HEK293 (cell line): ENCODE results near the gene CACNA1F.
A peak's percentile ranks its signal among the peaks of the same experiment; 100 is the strongest.

Experiments used
- CTCF ChIA-PET: fragments of 350-600 bp; formaldehyde crosslinking; extraction: SDS; loops from one replicate; lab custom pipeline; 2021; ENCODE audit warnings: antibody characterized with exemption; lab: Yijun Ruan, JAX
- POLR2A ChIA-PET: fragments of 300-600 bp; formaldehyde crosslinking; extraction: SDS; loops from one replicate; lab custom pipeline; 2020; ENCODE audit warnings: antibody characterized with exemption, inconsistent platforms; lab: Yijun Ruan, JAX
- H3K27ac ChIP-seq: fragments of 200-500 bp; sonication (Bioruptor generic); 2 replicates; pipeline ENCODE4 v1.5.1; 2014; ENCODE audit warnings: low read depth, low read length, control low read depth, inconsistent platforms; ENCODE audit errors: extremely low read depth
- H3K36me3 ChIP-seq, 2 experiments: fragments of 200-500 bp in 1 of 2; sonication (Bioruptor generic) in 1 of 2; 1 replicate in 1 of 2; 2 replicates in 1 of 2; pipeline ENCODE4 v1.5.1; 2014 to 2017; ENCODE audit warnings: inconsistent platforms in 2 of 2, low read length in 2 of 2; ENCODE audit not compliant: control insufficient read depth in 2 of 2, insufficient read depth in 1 of 2
- H3K4me1 ChIP-seq: fragments of 200-500 bp; sonication (Bioruptor generic); 2 replicates; pipeline ENCODE4 v1.5.1; 2014; ENCODE audit warnings: mild to moderate bottlenecking, low read length, inconsistent platforms; ENCODE audit not compliant: control insufficient read depth, insufficient read depth
- H3K4me3 ChIP-seq: 2 replicates; pipeline ENCODE4 v1.5.1; 2011; ENCODE audit warnings: low read depth, mild to moderate bottlenecking, control low read depth, low read length, moderate library complexity
- H3K9me3 ChIP-seq: fragments of 200-500 bp; sonication (Bioruptor generic); 2 replicates; pipeline ENCODE4 v1.5.1; 2014; ENCODE audit warnings: low read depth, low read length, inconsistent platforms; ENCODE audit not compliant: control insufficient read depth, insufficient read depth
- EGR2 ChIP-seq: fragments of 450-650 bp; formaldehyde crosslinking; IDR thresholded peaks from 2 replicates; pipeline ENCODE4 v1.5.1; 2016; ENCODE audit warnings: low read depth, missing biosample characterization, missing genetic modification characterization
- GLIS2 ChIP-seq: fragments of 450-650 bp; formaldehyde crosslinking; IDR thresholded peaks from 2 replicates; pipeline ENCODE4 v1.5.1; 2016; ENCODE audit warnings: missing biosample characterization, missing genetic modification characterization
- OSR2 ChIP-seq: fragments of 450-650 bp; formaldehyde crosslinking; IDR thresholded peaks from 2 replicates; pipeline ENCODE4 v1.5.1; 2016; ENCODE audit warnings: missing biosample characterization, missing genetic modification characterization
- PRDM4 ChIP-seq: fragments of 450-650 bp; formaldehyde crosslinking; IDR thresholded peaks from 2 replicates; pipeline ENCODE4 v1.5.1; 2017; ENCODE audit warnings: missing biosample characterization, missing genetic modification characterization
- REPIN1 ChIP-seq: fragments of 450-650 bp; formaldehyde crosslinking; IDR thresholded peaks from 2 replicates; pipeline ENCODE4 v1.5.1; 2017; ENCODE audit warnings: missing biosample characterization, missing genetic modification characterization, low read depth
- SP3 ChIP-seq: fragments of 450-650 bp; formaldehyde crosslinking; IDR thresholded peaks from 2 replicates; pipeline ENCODE4 v1.5.1; 2016; ENCODE audit warnings: missing biosample characterization, missing genetic modification characterization
- SP7 ChIP-seq: fragments of 450-650 bp; formaldehyde crosslinking; IDR thresholded peaks from 2 replicates; pipeline ENCODE4 v1.5.1; 2016; ENCODE audit warnings: missing biosample characterization, missing genetic modification characterization
- ZBTB1 ChIP-seq: fragments of 450-650 bp; formaldehyde crosslinking; IDR thresholded peaks from 2 replicates; pipeline ENCODE4 v1.5.1; 2016; ENCODE audit warnings: missing biosample characterization, missing genetic modification characterization
- ZFHX2 ChIP-seq: fragments of 450-650 bp; formaldehyde crosslinking; conservative IDR thresholded peaks from 2 replicates; pipeline ENCODE4 v1.5.1; 2016; ENCODE audit warnings: missing biosample characterization, missing genetic modification characterization
- ZNF10 ChIP-seq: fragments of 450-650 bp; formaldehyde crosslinking; IDR thresholded peaks from 2 replicates; pipeline ENCODE4 v1.5.1; 2017; ENCODE audit warnings: missing biosample characterization, missing genetic modification characterization
- ZNF146 ChIP-seq: fragments of 450-650 bp; formaldehyde crosslinking; IDR thresholded peaks from 2 replicates; pipeline ENCODE4 v1.5.1; 2016; ENCODE audit warnings: missing biosample characterization, missing genetic modification characterization
- ZNF16 ChIP-seq: fragments of 450-650 bp; formaldehyde crosslinking; IDR thresholded peaks from 2 replicates; pipeline ENCODE4 v1.5.1; 2016; ENCODE audit warnings: low read depth, missing biosample characterization, missing genetic modification characterization
- ZNF19 ChIP-seq: fragments of 450-650 bp; formaldehyde crosslinking; IDR thresholded peaks from 2 replicates; pipeline ENCODE4; 2016; ENCODE audit warnings: missing biosample characterization, missing genetic modification characterization, low read depth
- ZNF223 ChIP-seq: fragments of 450-650 bp; formaldehyde crosslinking; IDR thresholded peaks from 2 replicates; pipeline ENCODE4 v1.5.1; 2016; ENCODE audit warnings: missing biosample characterization, missing genetic modification characterization
- ZNF266 ChIP-seq: fragments of 450-650 bp; formaldehyde crosslinking; IDR thresholded peaks from 2 replicates; pipeline ENCODE4 v1.5.1; 2016; ENCODE audit warnings: missing biosample characterization, missing genetic modification characterization, low read depth
- ZNF350 ChIP-seq: fragments of 450-650 bp; formaldehyde crosslinking; IDR thresholded peaks from 2 replicates; pipeline ENCODE4 v1.5.0; 2017; ENCODE audit warnings: missing biosample characterization, mild to moderate bottlenecking, missing genetic modification characterization
- ZNF548 ChIP-seq: fragments of 450-650 bp; formaldehyde crosslinking; IDR thresholded peaks from 2 replicates; pipeline ENCODE4 v1.5.1; 2016; ENCODE audit warnings: missing biosample characterization, missing genetic modification characterization
- ZNF560 ChIP-seq: fragments of 450-650 bp; formaldehyde crosslinking; IDR thresholded peaks from 2 replicates; pipeline ENCODE4 v1.5.1; 2017; ENCODE audit warnings: missing biosample characterization, missing genetic modification characterization, borderline replicate concordance
- ZNF600 ChIP-seq: fragments of 450-650 bp; formaldehyde crosslinking; IDR thresholded peaks from 2 replicates; pipeline ENCODE4 v1.5.1; 2016; ENCODE audit warnings: missing biosample characterization, missing genetic modification characterization
- ZNF707 ChIP-seq: fragments of 450-650 bp; formaldehyde crosslinking; IDR thresholded peaks from 2 replicates; pipeline ENCODE4 v1.5.1; 2016; ENCODE audit warnings: missing biosample characterization, missing genetic modification characterization
- ZNF76 ChIP-seq: fragments of 450-650 bp; formaldehyde crosslinking; IDR thresholded peaks from 2 replicates; pipeline ENCODE4; 2016; ENCODE audit warnings: low read depth, missing biosample characterization, missing genetic modification characterization, borderline replicate concordance
- ZNF792 ChIP-seq: fragments of 450-650 bp; formaldehyde crosslinking; IDR thresholded peaks from 2 replicates; pipeline ENCODE4 v1.5.1; 2016; ENCODE audit warnings: missing biosample characterization, missing genetic modification characterization

CACNA1F gene

GRCh38 chrX:49257074-49257790 lies 24.1 kb upstream of the CACNA1F start:
- no peak overlapping the region for H3K27ac ChIP-seq
- CTCF ChIA-PET = interaction anchor here (0.7 kb wide), 1 partner anchor 8 kb away, joined by 3 read pairs; no protein-coding TSS in a partner anchor
- no peak overlapping the region for H3K4me3 ChIP-seq
- no peaks in the 10 kb centered on the region for H3K4me1 ChIP-seq
- TF ChIP-seq GLIS2 (0 out of 2 replicates have a peak, but pooled peaks have one; percentile 26), ZNF10 (no peak)
- TF ChIP-seq, all 188 proteins: peak for 1
- POLR2A ChIA-PET = interaction anchor here (1.0 to 3.0 kb wide), 3 partner anchors 12 to 682 kb away, joined by 3 to 11 read pairs (median 5); no protein-coding TSS in a partner anchor
- no peaks in the 10 kb centered on the region for H3K9me3 ChIP-seq
- H3K36me3 ChIP-seq = no peaks in the 10 kb centered on the region

GRCh38 chrX:49256268-49256995 lies 23.3 kb upstream of the CACNA1F start:
- Histone ChIP-seq H3K4me1 (no peaks in the 10 kb centered on the region), H3K9me3 (no peaks in the 10 kb centered on the region), H3K27ac (no peak overlapping the region)
- no peak for TF ChIP-seq SP7 (tag by site-specific recombination)
- TF ChIP-seq ZNF350 (tag by site-specific recombination) = no peak
- no peak for TF ChIP-seq ZFHX2
- TF ChIP-seq ZBTB1 (tag by site-specific recombination) = no peak
- TF ChIP-seq, all 188 proteins: peak for 0
- H3K4me3 ChIP-seq = no peak overlapping the region
- CTCF ChIA-PET = interaction anchor here (0.7 kb wide), 1 partner anchor 7 kb away, joined by 3 read pairs; no protein-coding TSS in a partner anchor
- POLR2A ChIA-PET = interaction anchor here (0.6 to 1.5 kb wide), 3 partner anchors 13 to 682 kb away, joined by 3 to 5 read pairs (median 5); no protein-coding TSS in a partner anchor
- no peaks in the 10 kb centered on the region for H3K36me3 ChIP-seq

- Histone ChIP-seq H3K4me1 (no peaks in the 10 kb centered on the region), H3K36me3 (no peaks in the 10 kb centered on the region), H3K27ac (no peak overlapping the region), H3K4me3 (no peak overlapping the region), H3K9me3 (no peaks in the 10 kb centered on the region)
- TF ChIP-seq ZNF560 = no peak
- no peak for TF ChIP-seq ZNF223 (tag by site-specific recombination)
- no peak for TF ChIP-seq ZNF19 (tag by site-specific recombination)
- no peak for TF ChIP-seq ZNF266 (tag by site-specific recombination)
- no peak for TF ChIP-seq OSR2 (tag by site-specific recombination)
- CTCF ChIA-PET = no interaction called here
- POLR2A ChIA-PET = no interaction called here
These were observed 21.5 kb upstream of the CACNA1F start for GRCh38 chrX:49254639-49255038.

- peak; percentile 34 for TF ChIP-seq EGR2 (tag by site-specific recombination)
- TF ChIP-seq ZNF146 = no peak
- no peak for TF ChIP-seq SP3 (tag by site-specific recombination)
- H3K4me1 ChIP-seq = no peaks in the 10 kb centered on the region
- ChIA-PET POLR2A (interaction anchor here (1.5 kb wide), 1 partner anchor 60 kb away, joined by 3 read pairs; no protein-coding TSS in a partner anchor), CTCF (no interaction called here)
- no peak overlapping the region for H3K27ac ChIP-seq
- H3K36me3 ChIP-seq = peaks cover 0 to 18% of the 10 kb centered on the region in 2 experiments; a peak in 1 of 3 replicates
- H3K9me3 ChIP-seq = no peaks in the 10 kb centered on the region
- H3K4me3 ChIP-seq = no peak overlapping the region
These were observed 18.2 kb upstream of the CACNA1F start for GRCh38 chrX:49251325-49251724.

GRCh38 chrX:49250578-49250977 lies 17.4 kb upstream of the CACNA1F start:
- Histone ChIP-seq H3K4me3 (no peak overlapping the region), H3K36me3 (peaks cover 0 to 21% of the 10 kb centered on the region in 2 experiments; a peak in 2 of 3 replicates), H3K4me1 (no peaks in the 10 kb centered on the region), H3K9me3 (no peaks in the 10 kb centered on the region), H3K27ac (no peak overlapping the region)
- POLR2A ChIA-PET = interaction anchor here (1.5 kb wide), 1 partner anchor 60 kb away, joined by 3 read pairs; no protein-coding TSS in a partner anchor
- TF ChIP-seq ZNF792 (no peak), ZNF16 (tag by site-specific recombination) (no peak), ZNF707 (tag by site-specific recombination) (no peak), PRDM4 (tag by site-specific recombination) (no peak), ZNF548 (tag by site-specific recombination) (no peak), REPIN1 (tag by site-specific recombination) (no peak), ZNF76 (tag by site-specific recombination) (no peak), ZNF600 (tag by site-specific recombination) (no peak)
- CTCF ChIA-PET = no interaction called here
